K562 treated with DMSO at 1 percent for 12 hours (cell line): ENCODE data around the gene SNAP29. TPM values are rescaled to one million over a fixed set of nuclear protein-coding genes. Genes with fewer than 3 reads are reported as not detected.

ENCODE experiments used
- total RNA-seq: library from RNA; unstranded; fragments of 300-600 nt; gene quantifications from 2 replicates; pipeline ENCODE4 v1.2.3, GENCODE V29; 2022; ENCODE audit not compliant: insufficient read depth

The SNAP29 gene
- 63.8 and 99.1 TPM in 2 replicates for total RNA-seq

DNA sequence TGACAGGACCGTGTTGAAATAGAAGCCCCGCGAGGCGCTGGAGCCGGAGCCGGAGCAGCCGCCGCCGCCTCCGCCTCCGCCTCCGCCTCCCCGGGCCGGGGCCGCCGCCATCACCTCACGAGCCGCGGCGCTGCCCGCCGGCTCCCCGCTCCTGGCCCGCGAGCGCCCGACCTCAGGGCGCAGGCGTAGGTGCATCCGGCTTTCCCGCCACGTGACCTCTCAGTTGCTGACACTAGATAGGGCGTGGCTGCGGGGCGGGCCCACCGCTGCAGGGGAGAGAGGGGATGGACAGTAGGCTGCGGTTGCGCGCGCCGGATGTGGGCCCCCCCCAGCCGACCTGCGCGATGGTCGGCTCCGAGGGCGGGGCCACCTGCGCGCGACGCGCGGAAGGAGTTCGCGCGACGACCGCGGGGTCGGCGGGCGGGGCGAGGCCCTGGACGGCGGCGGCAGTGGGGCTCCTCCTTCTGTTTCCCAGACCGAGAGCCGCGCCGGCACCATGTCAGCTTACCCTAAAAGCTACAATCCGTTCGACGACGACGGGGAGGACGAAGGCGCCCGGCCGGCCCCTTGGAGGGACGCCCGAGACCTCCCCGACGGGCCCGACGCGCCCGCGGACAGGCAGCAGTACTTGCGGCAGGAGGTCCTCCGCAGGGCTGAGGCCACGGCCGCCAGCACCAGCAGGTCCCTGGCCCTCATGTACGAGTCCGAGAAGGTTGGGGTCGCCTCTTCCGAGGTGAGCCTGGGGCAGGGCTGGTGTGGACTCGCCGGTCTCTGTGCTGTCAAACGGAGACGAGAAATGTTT lies at the start of gene SNAP29, which contains the start of gene PI4KA:
Gene SNAP29, plus strand, starts transcription at position 393 of the 802 bp plus-strand sequence. Its CDS starts 104 bp downstream, at position 497.
Gene PI4KA, minus strand, starts transcription at position 197 of the 802 bp plus-strand sequence. Its CDS starts 86 bp downstream, at position 111.

DNA sequence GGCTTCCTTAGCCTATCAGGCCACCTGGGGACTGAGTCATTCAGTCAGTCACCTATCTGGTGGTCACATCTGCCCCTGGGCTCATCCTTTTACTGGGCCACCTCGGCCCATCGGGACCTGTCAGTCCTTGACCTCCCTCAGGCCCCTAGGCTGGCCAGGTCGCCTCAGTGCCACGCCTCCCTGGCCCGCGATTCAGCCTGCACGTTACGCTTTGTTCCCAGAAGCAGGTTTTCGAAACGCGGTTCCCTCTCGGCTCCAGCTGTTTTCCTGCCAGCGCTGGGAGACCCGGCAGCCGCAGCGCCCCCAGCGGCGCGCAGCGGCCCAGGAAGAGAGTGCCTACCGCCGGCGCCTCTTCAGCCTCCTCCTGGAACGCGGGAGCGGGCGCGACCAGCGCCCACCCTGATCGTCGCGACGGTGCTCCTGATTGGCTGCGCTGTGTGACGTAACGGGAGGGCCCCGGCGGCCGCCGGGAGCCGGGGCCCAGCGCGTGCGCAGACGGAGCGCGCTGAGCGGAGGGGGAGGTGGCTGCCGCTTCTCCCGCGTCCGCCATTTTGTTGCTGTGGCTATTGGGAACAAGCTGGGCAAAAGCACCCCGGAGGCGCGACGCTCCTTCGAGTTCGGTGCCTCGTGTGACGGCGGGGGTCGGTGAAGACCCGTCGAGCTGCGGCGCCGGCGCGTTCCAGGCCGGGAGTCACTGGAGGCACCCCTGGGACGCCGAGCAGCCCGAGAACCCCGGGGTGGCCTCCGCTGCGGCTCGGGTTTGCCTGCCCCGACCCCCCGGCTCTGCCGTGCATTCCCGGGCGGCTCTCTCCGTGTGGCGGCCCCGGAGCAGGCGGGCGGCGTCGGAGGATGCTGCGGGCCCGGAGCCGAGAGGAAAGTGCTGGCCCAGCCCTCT lies 58.4 kb downstream of the SNAP29 start, which contains the start of gene CRKL:
Gene CRKL, plus strand, starts transcription at position 492 of the 895 bp plus-strand sequence. CDS start 528 bp downstream, outside the sequence.

Other genes with a start within 250 kb of the SNAP29 start
- not detected in 2 replicates for gene SERPIND1, start 84.9 kb upstream of the SNAP29 start, total RNA-seq
- 121 and 259 TPM in 2 replicates for gene PI4KA, start 196 bp upstream of the SNAP29 start, total RNA-seq
- gene CRKL, start 58.4 kb downstream of the SNAP29 start, total RNA-seq, result 68.0 and 179 TPM in 2 replicates
- gene AIFM3, start 108.2 kb downstream of the SNAP29 start, total RNA-seq, result not detected in 2 replicates
- 35.9 and 64.3 TPM in 2 replicates for gene LZTR1, start 123.3 kb downstream of the SNAP29 start, total RNA-seq
- gene THAP7, start 143.1 kb downstream of the SNAP29 start, total RNA-seq, result 171 and 193 TPM in 2 replicates
- gene P2RX6, start 156.2 kb downstream of the SNAP29 start, total RNA-seq, result 2.0 and 3.0 TPM in 2 replicates
- gene SLC7A4, start 173.6 kb downstream of the SNAP29 start, total RNA-seq, result not detected in 2 replicates
- not detected in 2 replicates for gene LRRC74B, start 186.9 kb downstream of the SNAP29 start, total RNA-seq